Measurements from ENCODE around the gene TOR1A. TPM values are rescaled to one million over a fixed set of nuclear protein-coding genes. Genes with fewer than 3 reads are reported as not detected.
"Not testable (repeated sequence)": the region's sequence is repeated elsewhere in the genome, so short reads cannot be mapped to it uniquely, and the experiment has no call there.

TOR1A gene
- total and polyA plus RNA-seq, 2 donors (not counting 1 experiment from before 2014, with no cell fraction given): 31.5 to 80.2 TPM

- no peak for DNase-seq (ENCODE audit: low read depth in 2 of 2)
- no peak overlapping the region for H2AFZ ChIP-seq (ENCODE audit: low read length)
- TF ChIP-seq CTCF (conservative IDR thresholded peaks at IDR 0.05 in 1 of 2, IDR thresholded peaks at IDR 0.05 in 1 of 2; ENCODE audit: low read depth in 1 of 2, low read length in 2 of 2) (no peak), EZH2 (IDR thresholded peaks at IDR 0.05; ENCODE audit: low read length, missing control alignments) (no peak)
- H3K27me3 ChIP-seq (ENCODE audit: control insufficient read depth, insufficient read depth, low read length): peaks cover 2% of the 10 kb centered on the region
- no peak overlapping the region for H3K9ac ChIP-seq (ENCODE audit: insufficient read depth, low read length)
- no peak overlapping the region for H3K4me3 ChIP-seq (replicated peaks in 1 of 4; ENCODE audit: control extremely low read depth in 1 of 4, insufficient read depth in 1 of 4, low read depth in 3 of 4, low read length in 4 of 4)
- H4K20me1 ChIP-seq (ENCODE audit: control insufficient read depth, extremely low read depth, insufficient read depth, low read length): no peaks in the 10 kb centered on the region
- H3K4me2 ChIP-seq (ENCODE audit: extremely low read depth, insufficient read depth, low read length): no peak overlapping the region
- H3K4me1 ChIP-seq (ENCODE audit: control insufficient read depth, extremely low read depth, insufficient read depth, low read length): no peaks in the 10 kb centered on the region
- H3K27ac ChIP-seq (ENCODE audit: insufficient read depth, low read length): no peak overlapping the region
- H3K36me3 ChIP-seq (ENCODE audit: control insufficient read depth, insufficient read depth, low read length): no peaks in the 10 kb centered on the region
- H3K79me2 ChIP-seq (ENCODE audit: control insufficient read depth, insufficient read depth, low read length): no peaks in the 10 kb centered on the region
- H3K9me3 ChIP-seq (ENCODE audit: control insufficient read depth, insufficient read depth, low read depth, low read length): no peaks in the 10 kb centered on the region
These were observed 37.5 kb downstream of the TOR1A start for GRCh38 chr9:129786481-129786880.

- no peak overlapping the region for H3K9ac ChIP-seq (ENCODE audit: insufficient read depth, low read length)
- no peak overlapping the region for H3K27ac ChIP-seq (ENCODE audit: insufficient read depth, low read length)
- TF ChIP-seq CTCF (conservative IDR thresholded peaks at IDR 0.05 in 1 of 2, IDR thresholded peaks at IDR 0.05 in 1 of 2; ENCODE audit: low read depth in 1 of 2, low read length in 2 of 2) (no peak), EZH2 (IDR thresholded peaks at IDR 0.05; ENCODE audit: low read length, missing control alignments) (no peak)
- H3K4me3 ChIP-seq (replicated peaks in 1 of 4; ENCODE audit: control extremely low read depth in 1 of 4, insufficient read depth in 1 of 4, low read depth in 3 of 4, low read length in 4 of 4): no peak overlapping the region
- H2AFZ ChIP-seq (ENCODE audit: low read length): no peak overlapping the region
- H3K9me3 ChIP-seq (ENCODE audit: control insufficient read depth, insufficient read depth, low read depth, low read length): no peaks in the 10 kb centered on the region
- H3K4me2 ChIP-seq (ENCODE audit: extremely low read depth, insufficient read depth, low read length): no peak overlapping the region
- H3K4me1 ChIP-seq (ENCODE audit: control insufficient read depth, extremely low read depth, insufficient read depth, low read length): no peaks in the 10 kb centered on the region
- no peak for DNase-seq (ENCODE audit: low read depth in 2 of 2)
- no peaks in the 10 kb centered on the region for H3K36me3 ChIP-seq (ENCODE audit: control insufficient read depth, insufficient read depth, low read length)
- no peaks in the 10 kb centered on the region for H3K79me2 ChIP-seq (ENCODE audit: control insufficient read depth, insufficient read depth, low read length)
- H3K27me3 ChIP-seq (ENCODE audit: control insufficient read depth, insufficient read depth, low read length): peaks cover 2% of the 10 kb centered on the region
- H4K20me1 ChIP-seq (ENCODE audit: control insufficient read depth, extremely low read depth, insufficient read depth, low read length): no peaks in the 10 kb centered on the region
These were observed 38.1 kb downstream of the TOR1A start for GRCh38 chr9:129785866-129786265.

- DNase-seq (ENCODE audit: low read depth in 2 of 2); H2AFZ ChIP-seq (ENCODE audit: low read length); H3K9me3 ChIP-seq (ENCODE audit: control insufficient read depth, insufficient read depth, low read depth, low read length): not testable (repeated sequence)
These were observed 39.0 kb downstream of the TOR1A start for GRCh38 chr9:129784970-129785369.

More at GRCh38 chr9:129784970-129785369, 39.0 kb downstream of the TOR1A start:
- not testable (repeated sequence) for H3K36me3 ChIP-seq (ENCODE audit: control insufficient read depth, insufficient read depth, low read length); H3K27ac ChIP-seq (ENCODE audit: insufficient read depth, low read length); H3K79me2 ChIP-seq (ENCODE audit: control insufficient read depth, insufficient read depth, low read length); H3K4me1 ChIP-seq (ENCODE audit: control insufficient read depth, extremely low read depth, insufficient read depth, low read length); H4K20me1 ChIP-seq (ENCODE audit: control insufficient read depth, extremely low read depth, insufficient read depth, low read length); H3K4me3 ChIP-seq (replicated peaks in 1 of 4; ENCODE audit: control extremely low read depth in 1 of 4, insufficient read depth in 1 of 4, low read depth in 3 of 4, low read length in 4 of 4); H3K9ac ChIP-seq (ENCODE audit: insufficient read depth, low read length); H3K27me3 ChIP-seq (ENCODE audit: control insufficient read depth, insufficient read depth, low read length); H3K4me2 ChIP-seq (ENCODE audit: extremely low read depth, insufficient read depth, low read length)
